Type B pancreatic cell (in vitro differentiated cells): Measurements from ENCODE around the gene JMJD6. TPM values are rescaled to one million over a fixed set of nuclear protein-coding genes. Genes with fewer than 3 reads are reported as not detected.

ENCODE experiments used
- DNase-seq: peaks from one replicate; pipeline ENCODE4 v3.0.0; 2021; ENCODE audit warnings: mixed read lengths; ENCODE audit not compliant: unreplicated experiment; ENCODE audit errors: extremely low spot score
- H3K27ac Mint-ChIP-seq: 2 replicates; pipeline ENCODE4 v1.8.0; 2021; ENCODE audit warnings: mild to moderate bottlenecking, mixed read lengths
- H3K27me3 Mint-ChIP-seq: 2 replicates; pipeline ENCODE4 v1.8.0; 2021; ENCODE audit warnings: mixed read lengths
- H3K36me3 Mint-ChIP-seq: 2 replicates; pipeline ENCODE4 v1.8.0; 2021; ENCODE audit warnings: mixed read lengths
- H3K4me1 Mint-ChIP-seq: one replicate; pipeline ENCODE4 v1.8.0; 2021; ENCODE audit warnings: mixed read lengths; ENCODE audit not compliant: unreplicated experiment
- H3K4me3 Mint-ChIP-seq: 2 replicates; pipeline ENCODE4 v1.8.0; 2021; ENCODE audit warnings: mild to moderate bottlenecking, mixed read lengths
- H3K9me3 Mint-ChIP-seq: 2 replicates; pipeline ENCODE4 v1.8.0; 2021; ENCODE audit warnings: mixed read lengths
- CTCF ChIP-seq: fragments of 200-600 bp; sonication (generic); conservative IDR thresholded peaks from 2 replicates; pipeline ENCODE4 v1.5.0; 2021; ENCODE audit warnings: antibody characterized with exemption, mild to moderate bottlenecking
- total RNA-seq: library from RNA; stranded (reverse); gene quantifications from 2 replicates; pipeline ENCODE4 v1.2.1, GENCODE V29; 2021; ENCODE audit warnings: low replicate concordance

JMJD6 gene
- total RNA-seq, 1 donor from 2014 or later, result 23.6 TPM

DNA sequence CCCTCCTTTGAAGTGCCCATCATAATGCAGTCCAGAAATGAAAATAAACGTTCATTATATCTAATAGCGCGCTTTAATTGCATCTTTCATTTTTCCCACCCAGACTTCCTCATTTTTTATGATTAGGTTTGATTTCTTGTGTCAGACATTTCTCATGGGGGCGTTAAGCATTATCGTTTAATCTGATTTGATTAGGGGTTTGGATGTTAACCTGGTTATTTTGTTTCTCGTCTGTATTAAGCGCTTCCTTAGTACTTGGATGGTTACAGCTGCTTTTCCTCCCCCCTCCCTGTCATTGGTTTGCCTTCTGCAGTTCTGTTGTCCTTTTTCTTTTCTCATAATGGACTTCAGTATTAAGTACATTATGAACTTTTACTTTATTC is 12.1 kb upstream of the JMJD6 start:
- H3K27ac Mint-ChIP-seq, result peak overlapping the region; percentile 98
- no peaks in the 10 kb centered on the region for H3K27me3 Mint-ChIP-seq
- DNase-seq, result no peak
- peaks cover 32% of the 10 kb centered on the region for H3K36me3 Mint-ChIP-seq
- H3K4me3 Mint-ChIP-seq, result peak overlapping the region; percentile 98
- no peak for TF ChIP-seq CTCF
- H3K9me3 Mint-ChIP-seq, result no peaks in the 10 kb centered on the region
- H3K4me1 Mint-ChIP-seq, result peaks cover 39% of the 10 kb centered on the region

- no peak for TF ChIP-seq CTCF
- DNase-seq, result peak; percentile 95
- H3K27ac Mint-ChIP-seq, result peak within 1 kb of the TSS; percentile 98
These were observed 11.5 kb upstream of the JMJD6 start, which contains the start of gene MFSD11 for GRCh38 chr17:76737676-76738467. Gene MFSD11 (plus strand): TSS chr17:76738119. CDS start chr17:76738353, 234 bp downstream.

DNA sequence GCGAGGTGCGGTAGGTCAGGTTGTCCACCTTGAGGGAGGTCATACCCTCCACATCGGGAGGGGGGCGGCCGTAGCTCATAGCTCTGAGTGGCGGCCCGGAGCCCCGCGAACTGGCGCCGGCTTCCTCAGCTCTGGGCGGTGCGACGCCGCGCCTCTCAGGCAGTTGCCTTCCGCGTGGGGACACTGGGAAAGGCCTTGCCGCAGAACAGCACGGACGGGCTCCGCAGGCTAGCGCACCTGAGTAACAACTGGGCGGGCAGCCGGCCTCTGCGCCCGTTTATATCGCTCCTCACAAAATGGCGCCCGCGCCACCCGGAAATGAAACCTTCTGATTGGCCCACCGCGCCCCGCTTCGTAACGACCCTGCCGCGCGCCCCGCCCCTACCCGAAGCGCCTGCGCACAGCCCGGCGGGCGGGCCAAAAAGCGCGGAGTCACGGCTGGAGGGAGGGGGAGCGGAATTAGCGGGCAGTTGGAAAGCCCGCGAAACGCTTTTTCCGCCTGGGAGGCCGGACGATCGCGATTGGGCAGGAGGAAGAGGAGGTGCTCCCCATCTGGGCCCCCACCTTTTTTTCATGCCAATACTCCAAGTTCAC is 10.8 kb upstream of the JMJD6 start, which contains the start of gene SRSF2:
Gene SRSF2 (minus strand): TSS at position 250 of the 594 bp plus-strand sequence. CDS start 171 bp downstream, at position 79.
- H3K36me3 Mint-ChIP-seq, result peaks cover 41% of the 10 kb centered on the region
- no peaks in the 10 kb centered on the region for H3K27me3 Mint-ChIP-seq
- DNase-seq, result peak; percentile 100
- peak within 1 kb of the TSS; percentile 98 for H3K27ac Mint-ChIP-seq
- no peaks in the 10 kb centered on the region for H3K9me3 Mint-ChIP-seq
- no peak for TF ChIP-seq CTCF
- peaks cover 44% of the 10 kb centered on the region for H3K4me1 Mint-ChIP-seq
- H3K4me3 Mint-ChIP-seq, result peak within 1 kb of the TSS; percentile 98

More at GRCh38 chr17:76737676-76738467, 11.5 kb upstream of the JMJD6 start, which contains the start of gene MFSD11:
- Mint-ChIP-seq H3K4me3 (peak within 1 kb of the TSS; percentile 98), H3K4me1 (peaks cover 44% of the 10 kb centered on the region), H3K36me3 (peaks cover 38% of the 10 kb centered on the region), H3K9me3 (no peaks in the 10 kb centered on the region), H3K27me3 (no peaks in the 10 kb centered on the region)

DNA sequence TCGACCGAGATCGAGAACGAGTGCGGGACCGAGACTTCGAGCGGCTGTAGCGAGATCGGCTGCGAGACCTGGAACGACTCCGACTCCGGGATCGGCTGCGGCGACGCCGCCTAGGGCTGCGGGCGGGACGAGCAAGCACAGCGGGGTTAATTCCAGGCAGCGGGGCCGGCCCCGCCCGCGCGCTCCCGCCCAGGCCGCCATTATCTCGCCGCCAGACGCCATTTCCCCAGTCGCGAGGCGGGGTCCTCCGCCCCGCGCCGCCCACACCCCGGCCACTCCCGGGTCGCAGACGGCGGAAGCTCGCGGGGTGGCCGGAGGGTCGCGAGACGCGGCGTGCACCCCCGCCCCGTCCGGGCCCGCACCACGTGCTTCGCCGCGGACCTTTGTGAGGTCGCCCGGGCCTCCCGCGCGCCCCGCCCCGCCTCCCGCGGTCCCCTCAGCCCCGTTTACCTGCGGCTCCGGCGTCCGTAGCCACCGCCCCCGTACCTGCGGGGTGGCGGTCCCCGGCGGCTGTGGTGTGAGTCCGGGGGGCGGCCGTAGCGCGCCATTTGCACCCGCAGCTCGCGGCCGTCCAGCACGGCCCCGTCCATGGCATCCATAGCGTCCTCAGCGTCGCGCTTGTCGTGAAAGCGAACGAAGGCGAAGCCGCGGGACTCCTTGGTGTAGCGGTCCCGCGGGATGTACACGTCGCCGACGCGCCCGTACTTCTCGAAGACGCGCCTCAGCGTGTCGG is 10.1 kb upstream of the JMJD6 start:
- H3K4me1 Mint-ChIP-seq, result peaks cover 44% of the 10 kb centered on the region

More for the DNA sequence above, 10.1 kb upstream of the JMJD6 start:
- peaks cover 37% of the 10 kb centered on the region for H3K36me3 Mint-ChIP-seq
- peak overlapping the region; percentile 98 for H3K4me3 Mint-ChIP-seq
- DNase-seq, result peak; percentile 81
- no peak for TF ChIP-seq CTCF
- no peaks in the 10 kb centered on the region for H3K9me3 Mint-ChIP-seq
- H3K27ac Mint-ChIP-seq, result peak overlapping the region; percentile 98
- H3K27me3 Mint-ChIP-seq, result no peaks in the 10 kb centered on the region
